Upper lobe of left lung (tissue), 6 donors: ENCODE measurements around the gene CCDC69. TPM values are rescaled to one million over a fixed set of nuclear protein-coding genes. Genes with fewer than 3 reads are reported as not detected.
A peak's percentile ranks its signal among the peaks of the same experiment; 100 is the strongest.

Experiments
- ATAC-seq, 2 donors: fragments of 200-7000 bp; cut with Tn5 transposase; one replicate each; pipeline ENCODE4 v1.9.1; 2022; ENCODE audit warnings: mild to moderate bottlenecking in 2 of 2, moderate library complexity in 2 of 2; ENCODE audit not compliant: low FRiP score in 2 of 2
- DNase-seq, 2 donors: peaks; one replicate each; pipeline ENCODE4 v3.0.0-alpha.2; 2019 to 2020
- H3K27ac ChIP-seq, 4 donors: fragments of 200-600 bp; sonication (generic); one replicate each; pipeline ENCODE4 v1.5.1; 2016 to 2019
- H3K27me3 ChIP-seq, 4 donors: fragments of 200-600 bp; sonication (generic); one replicate each; pipeline ENCODE4 v1.5.1; 2017 to 2019
- H3K36me3 ChIP-seq, 4 donors: fragments of 200-600 bp; sonication (generic); one replicate each; pipeline ENCODE4 v1.5.1; 2016 to 2019
- H3K4me1 ChIP-seq, 4 donors: fragments of 200-600 bp; sonication (generic); one replicate each; pipeline ENCODE4 v1.5.1; 2018 to 2019
- H3K4me3 ChIP-seq, 4 donors: fragments of 200-600 bp; sonication (generic); one replicate each; pipeline ENCODE4 v1.5.1; 2017 to 2019; ENCODE audit warnings: mild to moderate bottlenecking in 2 of 4, moderate library complexity in 1 of 4
- H3K9me3 ChIP-seq, 4 donors: fragments of 200-600 bp; sonication (generic); one replicate each; pipeline ENCODE4 v1.5.1; 2018 to 2019
- EP300 ChIP-seq, 4 donors: sonication (generic); formaldehyde crosslinking; IDR thresholded peaks; one replicate each; pipeline ENCODE4 v1.5.1; 2017; ENCODE audit warnings: antibody characterized with exemption in 4 of 4, control low read depth in 2 of 4
- POLR2A ChIP-seq, 4 donors: fragments of 450-650 bp; IDR thresholded peaks; one replicate each; pipeline ENCODE4 v1.5.1; 2016 to 2017; ENCODE audit warnings: antibody characterized with exemption in 4 of 4, mild to moderate bottlenecking in 2 of 4
- POLR2AphosphoS5 ChIP-seq, 2 donors: sonication (generic); formaldehyde crosslinking; IDR thresholded peaks; one replicate each; pipeline ENCODE4 v1.5.1; 2017; ENCODE audit warnings: antibody characterized with exemption in 2 of 2
- WGBS, 2 donors: methylation state at CpG; one replicate each; pipeline ENCODE4 v1.1.5; 2017 to 2018; 5-methylcytosine and 5-hydroxymethylcytosine counted together
- total RNA-seq, 6 donors: library from RNA; depleted of rRNA in 4 of 6; stranded (reverse); fragments of >200 nt in 4 of 6; gene quantifications; one replicate each; pipeline versions ENCODE4 v1.1.0 to v1.2.1, GENCODE V29; 2016 to 2021
- TF ChIP-seq, protein P1 (sequence below), 6 experiments: fragments of 450-650 bp in 4 of 6; fragments of 200-600 bp in 2 of 6; sonication (generic) in 2 of 6; IDR thresholded peaks; one replicate each; pipeline ENCODE4 v1.5.1; 2016 to 2019; ENCODE audit warnings: antibody characterized with exemption in 6 of 6
- donor health status: DM: no; HTN: no; CAD: no; lungs with moderate emphysema.
- donor health status: DM: no; HTN: yes; CAD: no; lungs with severe emphysema.

CCDC69 gene, protein sequence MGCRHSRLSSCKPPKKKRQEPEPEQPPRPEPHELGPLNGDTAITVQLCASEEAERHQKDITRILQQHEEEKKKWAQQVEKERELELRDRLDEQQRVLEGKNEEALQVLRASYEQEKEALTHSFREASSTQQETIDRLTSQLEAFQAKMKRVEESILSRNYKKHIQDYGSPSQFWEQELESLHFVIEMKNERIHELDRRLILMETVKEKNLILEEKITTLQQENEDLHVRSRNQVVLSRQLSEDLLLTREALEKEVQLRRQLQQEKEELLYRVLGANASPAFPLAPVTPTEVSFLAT
- 100 to 1,000 TPM in 3 of 6 donors, 10 to 100 TPM in 3; 61.0 to 119 (median 92.6) TPM for total RNA-seq

DNA sequence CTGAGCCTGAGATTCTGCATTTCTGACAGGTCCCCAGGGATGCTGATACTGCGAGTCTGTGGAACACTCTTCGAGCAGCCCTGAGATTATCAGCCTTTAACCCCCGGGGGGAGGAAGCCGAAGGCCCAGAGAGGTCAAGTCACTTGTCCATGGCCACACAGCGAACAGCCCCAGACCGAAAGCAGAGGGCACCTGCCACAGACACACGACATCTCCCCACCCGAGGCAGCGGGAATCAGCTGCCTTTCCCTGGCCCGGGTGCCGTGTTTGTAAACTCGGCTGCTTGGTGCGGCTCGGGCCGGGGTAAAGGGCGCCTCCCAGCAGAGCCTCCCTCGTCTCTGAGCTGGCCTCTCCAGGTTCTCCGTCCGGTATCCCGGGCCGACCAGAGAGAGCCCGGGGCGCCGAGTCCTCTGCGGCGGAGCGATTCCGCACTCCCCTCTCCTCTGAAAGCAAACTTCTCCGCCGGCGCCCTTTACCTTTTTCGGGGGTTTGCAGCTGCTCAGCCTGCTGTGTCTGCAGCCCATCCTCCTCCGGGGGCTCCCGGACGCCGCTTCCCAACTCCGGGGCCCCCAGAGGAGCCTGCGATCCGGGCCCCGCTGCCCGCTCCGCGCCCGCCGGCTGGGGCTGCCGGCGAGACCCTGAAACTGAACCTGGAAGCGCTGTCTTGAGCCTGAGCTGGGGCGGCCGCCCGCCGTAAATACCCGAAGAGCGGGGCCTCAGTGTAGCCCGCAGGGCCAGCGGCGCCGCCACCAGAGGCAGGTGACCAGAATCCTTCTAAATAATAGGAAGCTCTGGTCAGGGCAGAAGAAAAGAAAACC lies at the start of gene CCDC69:
TSS of gene CCDC69 (minus strand) at position 646 of the 818 bp plus-strand sequence. CDS start at position 524, 122 bp downstream.
- no peaks in the 10 kb centered on the region for H3K9me3 ChIP-seq
- peak within 1 kb of the TSS; percentile 63 to 98 (median 69) for H3K4me3 ChIP-seq
- no peaks in the 10 kb centered on the region for H3K36me3 ChIP-seq
- H3K27ac ChIP-seq = peak within 1 kb of the TSS; percentile 89 to 95 (median 94)
- ATAC-seq (peak; percentile 83 to 94), DNase-seq (peak; percentile 92 to 95)
- 0 to 1% methylated on average over 10 to 47 of the region's 58 CpGs for WGBS, 2 donors
- H3K4me1 ChIP-seq = peaks cover 39 to 58% (median 47%) of the 10 kb centered on the region in 4 donors
- TF ChIP-seq EP300 (IDR thresholded peaks at IDR 0.05) (no peak), POLR2AphosphoS5 (IDR thresholded peaks at IDR 0.05) (peak in 1 of 2 donors; percentile 87), POLR2A (IDR thresholded peaks at IDR 0.05) (peak in 3 of 4 donors; percentile 49 to 93 (median 93))
- TF ChIP-seq, protein P1, sequence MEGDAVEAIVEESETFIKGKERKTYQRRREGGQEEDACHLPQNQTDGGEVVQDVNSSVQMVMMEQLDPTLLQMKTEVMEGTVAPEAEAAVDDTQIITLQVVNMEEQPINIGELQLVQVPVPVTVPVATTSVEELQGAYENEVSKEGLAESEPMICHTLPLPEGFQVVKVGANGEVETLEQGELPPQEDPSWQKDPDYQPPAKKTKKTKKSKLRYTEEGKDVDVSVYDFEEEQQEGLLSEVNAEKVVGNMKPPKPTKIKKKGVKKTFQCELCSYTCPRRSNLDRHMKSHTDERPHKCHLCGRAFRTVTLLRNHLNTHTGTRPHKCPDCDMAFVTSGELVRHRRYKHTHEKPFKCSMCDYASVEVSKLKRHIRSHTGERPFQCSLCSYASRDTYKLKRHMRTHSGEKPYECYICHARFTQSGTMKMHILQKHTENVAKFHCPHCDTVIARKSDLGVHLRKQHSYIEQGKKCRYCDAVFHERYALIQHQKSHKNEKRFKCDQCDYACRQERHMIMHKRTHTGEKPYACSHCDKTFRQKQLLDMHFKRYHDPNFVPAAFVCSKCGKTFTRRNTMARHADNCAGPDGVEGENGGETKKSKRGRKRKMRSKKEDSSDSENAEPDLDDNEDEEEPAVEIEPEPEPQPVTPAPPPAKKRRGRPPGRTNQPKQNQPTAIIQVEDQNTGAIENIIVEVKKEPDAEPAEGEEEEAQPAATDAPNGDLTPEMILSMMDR (IDR thresholded peaks at IDR 0.05) = peak in 2 of 6 experiments; percentile 20 to 25
- no peaks in the 10 kb centered on the region for H3K27me3 ChIP-seq

DNA sequence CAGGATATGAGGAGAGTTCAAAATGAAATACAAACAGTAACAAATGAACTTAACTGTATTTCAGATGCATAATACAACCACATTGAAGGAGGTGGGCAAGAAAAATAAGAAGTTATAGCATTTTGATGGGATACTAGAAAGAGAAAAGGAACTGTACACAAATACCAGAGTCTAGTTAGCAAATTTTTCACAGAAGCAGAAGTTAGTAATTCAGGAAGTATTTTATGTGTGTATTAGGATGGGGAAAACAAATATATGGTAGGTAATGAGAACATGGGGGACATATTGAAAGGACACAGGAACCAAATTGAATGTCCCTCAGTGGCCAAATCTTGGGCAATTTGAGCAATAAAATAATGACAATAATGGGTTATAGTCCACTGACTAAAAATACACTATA lies 47.4 kb upstream of the CCDC69 start:
- H3K4me1 ChIP-seq = no peaks in the 10 kb centered on the region
- TF ChIP-seq POLR2AphosphoS5 (IDR thresholded peaks at IDR 0.05) = no peak
- no peaks in the 10 kb centered on the region for H3K27me3 ChIP-seq
- no peak for DNase-seq
- ATAC-seq = no peak
- H3K36me3 ChIP-seq = peaks cover 6 to 30% (median 22%) of the 10 kb centered on the region in 4 donors
- no peak overlapping the region for H3K27ac ChIP-seq
- no peak overlapping the region for H3K4me3 ChIP-seq
- no peaks in the 10 kb centered on the region for H3K9me3 ChIP-seq

DNA sequence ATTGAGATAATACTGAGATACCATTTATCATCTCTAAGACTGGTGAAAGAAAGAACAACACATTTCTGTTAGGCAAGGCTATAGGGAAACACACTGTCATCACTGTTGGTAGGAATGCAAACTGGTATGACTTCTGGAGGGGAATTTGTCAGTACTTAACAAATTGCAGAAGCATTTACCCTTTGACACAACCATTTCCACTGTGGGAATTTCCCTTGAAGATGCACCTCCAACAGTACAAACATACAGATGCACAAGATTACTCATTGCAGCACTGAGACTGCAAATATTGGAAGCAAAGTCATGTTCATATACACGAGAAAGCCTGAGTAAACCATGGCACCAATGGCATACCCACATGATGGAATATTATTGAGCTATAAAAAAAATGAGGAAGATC lies 46.7 kb upstream of the CCDC69 start:
- no peaks in the 10 kb centered on the region for H3K4me1 ChIP-seq
- H3K27me3 ChIP-seq = no peaks in the 10 kb centered on the region
- no peak overlapping the region for H3K27ac ChIP-seq
- TF ChIP-seq POLR2AphosphoS5 (IDR thresholded peaks at IDR 0.05) (no peak), POLR2A (IDR thresholded peaks at IDR 0.05) (no peak), EP300 (IDR thresholded peaks at IDR 0.05) (no peak)
- TF ChIP-seq, protein P1 (IDR thresholded peaks at IDR 0.05) = no peak
- H3K4me3 ChIP-seq = no peak overlapping the region
- peaks cover 6 to 36% (median 22%) of the 10 kb centered on the region in 4 donors for H3K36me3 ChIP-seq
- no peak for DNase-seq
- ATAC-seq = no peak
- H3K9me3 ChIP-seq = no peaks in the 10 kb centered on the region
- WGBS, 2 donors = 64 to 67% methylated on average over 1 of the region's 1 CpG

DNA sequence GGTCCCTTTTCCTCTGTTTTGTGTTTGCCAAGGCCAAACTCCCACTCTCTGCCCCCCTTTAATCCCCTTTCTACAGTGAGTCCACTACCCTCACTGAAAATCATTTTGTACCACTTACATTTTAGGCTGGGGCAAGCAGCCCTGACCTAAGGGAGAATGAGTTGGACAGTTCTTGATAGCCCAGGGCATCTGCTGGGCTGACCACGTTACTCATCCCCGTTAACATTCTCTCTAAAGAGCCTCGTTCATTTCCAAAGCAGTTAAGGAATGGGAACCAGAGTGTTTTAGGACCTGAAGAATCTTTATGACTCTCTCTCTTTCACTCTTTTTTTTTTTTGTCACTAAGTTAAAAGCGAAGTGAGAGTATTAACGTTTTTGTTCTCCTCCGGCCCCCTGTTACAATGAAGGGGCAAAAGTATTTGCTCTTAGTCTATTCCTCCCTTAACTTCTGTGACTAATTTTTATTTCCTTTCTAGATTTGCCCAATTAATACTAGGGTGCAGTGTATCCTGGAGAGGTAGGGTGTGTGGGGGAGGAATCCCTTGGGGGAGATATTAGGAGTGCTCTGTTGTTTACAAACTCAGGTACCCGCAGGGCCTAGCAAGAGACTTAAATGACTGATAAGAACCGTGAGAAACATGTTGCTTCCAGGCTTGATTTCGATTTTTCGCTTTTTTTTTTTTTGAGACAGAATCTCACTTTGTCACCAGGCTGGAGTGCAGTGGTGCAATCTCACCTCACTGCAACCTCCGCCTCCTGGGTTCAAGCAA lies 43.8 kb upstream of the CCDC69 start:
- Histone ChIP-seq H3K4me1 (peaks cover 0 to 12% (median 8%) of the 10 kb centered on the region in 4 donors), H3K9me3 (no peaks in the 10 kb centered on the region), H3K27ac (no peak overlapping the region), H3K36me3 (peaks cover 6 to 43% (median 22%) of the 10 kb centered on the region in 4 donors), H3K4me3 (no peak overlapping the region), H3K27me3 (no peaks in the 10 kb centered on the region)
- TF ChIP-seq POLR2A (IDR thresholded peaks at IDR 0.05) = no peak
- TF ChIP-seq, protein P1 (IDR thresholded peaks at IDR 0.05) = no peak
- TF ChIP-seq POLR2AphosphoS5 (IDR thresholded peaks at IDR 0.05) = no peak
- no peak for TF ChIP-seq EP300 (IDR thresholded peaks at IDR 0.05)
- WGBS, 2 donors = 90 to 94% methylated on average over 11 of the region's 11 CpGs
- DNase-seq = no peak
- ATAC-seq = no peak
